SK-MEL-5 (cell line): ENCODE measurements around the gene AKT1. TPM values are rescaled to one million over a fixed set of nuclear protein-coding genes. Genes with fewer than 3 reads are reported as not detected.
"Not testable (repeated sequence)": the region's sequence is repeated elsewhere in the genome, so short reads cannot be mapped to it uniquely, and the experiment has no call there.

ENCODE experiments used
- DNase-seq: peaks from one replicate; pipeline ENCODE4 v3.0.0-alpha.2; 2016; ENCODE audit warnings: low read depth, low spot score
- in situ Hi-C: cut with HindIII; loops from 2 replicates; pipeline ENCODE4 v1.10.0; 2016; ENCODE audit warnings: low sequenced_read_pairs, high pct_unique_total_duplicates, low pct_unique_long_range_greater_than_20kb
- total RNA-seq: library from RNA; depleted of rRNA; stranded (reverse); fragments of >200 nt; shearing (Covaris generic); gene quantifications from 2 replicates; pipeline ENCODE4 v1.2.3, GENCODE V29; 2014

Gene AKT1
- total RNA-seq, 1 experiment from 2014 or later = 119 TPM

DNA sequence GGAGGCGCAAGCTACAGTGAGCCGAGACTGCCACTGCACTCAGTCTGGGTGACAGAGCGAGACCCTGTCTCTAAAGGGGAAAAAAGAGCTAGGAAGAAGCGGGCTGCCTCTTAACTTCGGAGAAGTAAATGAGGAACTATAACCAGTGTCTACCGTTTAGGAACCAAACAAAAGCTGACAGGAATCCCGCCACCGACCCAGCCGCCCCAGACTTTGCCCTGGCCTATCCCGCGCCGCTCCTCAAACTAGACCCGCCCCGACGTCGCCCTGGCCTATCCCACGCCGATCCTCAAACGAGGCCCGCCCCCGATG, 43.2 kb downstream of the AKT1 start:
- DNase-seq = no peak
- in situ Hi-C loops = no loop called here

DNA sequence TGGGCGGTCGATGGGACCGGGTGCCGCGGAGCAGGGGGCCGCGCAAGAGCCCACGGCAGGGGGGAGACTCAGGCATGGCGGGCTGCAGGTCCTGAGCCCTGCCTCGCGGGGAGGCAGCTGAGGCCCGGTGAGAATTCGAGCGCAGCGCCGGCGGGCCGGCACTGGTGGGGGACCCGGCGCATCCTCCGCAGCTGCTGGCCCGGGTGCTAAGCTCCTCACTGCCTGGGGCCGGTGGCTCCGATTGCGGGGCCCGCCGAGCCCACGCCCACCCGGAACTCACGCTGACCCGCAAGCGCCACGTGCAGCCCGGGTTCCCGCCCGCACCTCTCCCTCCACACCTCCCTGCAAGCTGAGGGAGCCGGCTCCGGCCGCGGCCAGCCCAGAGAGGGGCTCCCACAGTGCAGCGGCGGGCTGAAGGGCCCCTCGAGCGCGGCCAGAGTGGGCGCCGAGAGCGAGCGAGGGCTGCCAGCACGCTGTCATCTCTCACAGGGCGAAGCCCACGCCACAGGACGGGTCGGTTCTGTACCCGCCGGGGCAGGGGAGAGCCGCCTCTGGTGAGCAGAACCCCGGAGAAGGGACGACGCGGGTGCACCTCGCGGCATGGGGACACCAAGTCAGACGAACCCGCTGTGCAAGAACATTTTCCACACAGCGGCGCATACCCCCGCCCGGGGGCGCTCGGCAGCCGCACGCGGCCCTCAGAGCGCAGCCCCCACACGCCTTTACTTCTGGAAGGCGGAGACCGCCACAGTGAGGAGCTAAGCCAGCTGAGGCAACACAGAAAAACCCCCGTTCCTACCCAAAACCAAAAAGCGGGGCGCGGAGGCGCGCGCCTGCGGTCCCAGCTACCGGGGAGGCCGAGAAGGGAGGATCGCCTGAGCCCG, 43.8 kb downstream of the AKT1 start:
- in situ Hi-C loops = no loop called here
- DNase-seq = no peak

GRCh38 chr14:104750753-104751057, 44.8 kb downstream of the AKT1 start:
- not testable (repeated sequence) for DNase-seq

DNA sequence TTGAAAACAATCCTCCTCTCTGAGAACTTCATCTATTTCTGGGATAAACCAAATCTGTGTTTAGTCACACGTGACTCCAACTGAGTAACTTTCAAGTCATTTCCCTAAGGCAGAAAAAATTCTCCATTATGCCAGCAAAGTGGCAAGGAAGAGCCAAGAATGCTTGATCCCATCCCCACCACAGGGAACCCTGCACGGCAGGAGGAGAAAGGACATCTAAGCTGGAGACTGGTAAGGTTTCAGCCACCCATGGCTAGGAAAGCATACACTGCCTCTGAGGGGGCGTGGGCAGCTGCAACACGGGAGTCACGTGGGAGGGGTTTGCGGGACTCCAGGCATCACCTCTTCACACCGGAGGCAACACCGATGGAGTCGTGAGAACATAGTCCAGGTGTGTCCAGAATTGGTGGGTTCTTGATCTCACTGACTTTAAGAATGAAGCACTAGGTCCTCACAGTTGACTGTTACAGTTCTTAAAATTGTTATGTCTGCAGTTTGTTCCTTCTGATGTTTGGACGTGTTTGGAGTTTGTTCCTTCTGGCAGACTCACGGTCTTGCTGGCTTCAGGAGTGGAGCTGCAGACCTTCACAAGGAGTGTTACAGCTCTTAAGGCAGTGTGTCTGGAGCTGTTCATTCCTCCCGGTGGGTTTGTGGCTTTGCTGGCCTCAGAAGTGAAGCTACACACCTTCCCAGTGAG, 45.3 kb downstream of the AKT1 start:
- in situ Hi-C loops = no loop called here
- no peak for DNase-seq

More at GRCh38 chr14:104750753-104751057, 44.8 kb downstream of the AKT1 start:
- in situ Hi-C loops = not testable (repeated sequence)

- DNase-seq = peak; percentile 44
- in situ Hi-C loops = no loop called here
These were observed 46.4 kb downstream of the AKT1 start for GRCh38 chr14:104749111-104749649.

GRCh38 chr14:104747876-104748275, 47.7 kb downstream of the AKT1 start:
- in situ Hi-C loops = no loop called here
- no peak for DNase-seq

- no peak for DNase-seq
- in situ Hi-C loops = no loop called here
These were observed 48.5 kb downstream of the AKT1 start for GRCh38 chr14:104746934-104747481.

- DNase-seq = no peak
- in situ Hi-C loops = no loop called here
These were observed 49.4 kb downstream of the AKT1 start for GRCh38 chr14:104746071-104746545.

DNA sequence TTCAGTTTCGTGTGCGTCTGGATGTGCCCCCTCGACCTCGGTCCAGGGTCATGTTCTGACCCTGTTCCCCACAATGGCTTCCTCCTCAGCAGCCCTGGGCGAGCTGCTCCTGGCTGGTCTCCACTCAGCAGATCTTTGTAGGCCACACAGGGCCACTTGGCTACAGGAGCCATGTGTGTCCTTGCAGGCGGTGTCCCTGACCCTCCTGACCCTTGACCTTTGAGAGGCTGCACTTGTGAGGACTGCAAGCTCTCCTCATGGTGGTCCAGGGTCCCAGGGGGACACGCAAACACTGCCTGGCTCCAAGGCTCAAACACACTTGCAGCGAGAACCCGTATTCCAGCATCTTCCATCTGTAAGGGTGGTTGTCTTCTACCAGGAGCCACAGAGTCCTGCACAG, 50.1 kb downstream of the AKT1 start:
- no peak for DNase-seq
- in situ Hi-C loops = no loop called here

GRCh38 chr14:104744484-104744883, 51.1 kb downstream of the AKT1 start:
- DNase-seq = no peak
- in situ Hi-C loops = no loop called here

GRCh38 chr14:104743461-104744380, 51.8 kb downstream of the AKT1 start:
- no peak for DNase-seq

DNA sequence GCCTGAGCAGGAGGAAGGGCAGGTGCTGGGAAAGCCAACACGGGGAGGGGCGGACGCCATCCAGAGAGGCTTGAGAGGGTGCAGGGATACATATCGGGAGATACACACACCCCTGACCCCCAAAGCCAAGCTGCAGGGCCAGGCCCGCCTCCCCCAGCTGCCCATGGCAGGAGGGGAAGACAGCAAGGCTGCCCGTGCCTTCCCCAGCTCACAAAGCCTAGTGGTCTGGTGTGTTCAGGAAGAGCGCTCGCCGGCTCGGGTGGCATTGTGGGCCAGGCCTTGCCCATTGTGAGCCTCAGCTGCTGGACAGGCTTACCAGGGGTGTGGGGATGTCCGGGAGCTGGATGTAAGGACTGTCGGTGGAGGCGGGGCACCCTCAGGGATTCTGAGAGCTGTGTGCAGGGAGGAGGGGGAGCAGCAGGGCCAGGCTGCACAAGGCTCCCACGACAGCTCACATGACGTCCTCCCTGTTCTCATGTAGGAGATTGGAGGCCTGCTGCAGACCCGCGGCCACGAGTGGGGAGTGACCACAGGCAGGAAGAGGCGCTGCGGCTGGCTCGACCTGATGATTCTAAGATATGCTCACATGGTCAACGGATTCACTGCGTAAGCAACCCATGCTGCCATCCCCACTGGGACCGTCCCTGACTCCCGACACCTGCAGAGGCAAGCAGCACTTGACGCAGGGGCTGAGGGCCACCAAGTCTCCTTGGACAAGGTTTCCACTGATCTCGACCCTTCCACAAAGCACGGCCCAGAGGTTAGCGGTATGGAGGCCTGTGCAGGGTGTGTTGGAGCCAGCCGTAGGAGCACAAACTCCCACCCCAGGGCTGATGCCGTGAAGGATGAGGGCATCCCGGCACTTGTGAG, 52.7 kb downstream of the AKT1 start:
- in situ Hi-C loops = no loop called here
- no peak for DNase-seq

More at GRCh38 chr14:104743461-104744380, 51.8 kb downstream of the AKT1 start:
- in situ Hi-C loops = no loop called here

DNA sequence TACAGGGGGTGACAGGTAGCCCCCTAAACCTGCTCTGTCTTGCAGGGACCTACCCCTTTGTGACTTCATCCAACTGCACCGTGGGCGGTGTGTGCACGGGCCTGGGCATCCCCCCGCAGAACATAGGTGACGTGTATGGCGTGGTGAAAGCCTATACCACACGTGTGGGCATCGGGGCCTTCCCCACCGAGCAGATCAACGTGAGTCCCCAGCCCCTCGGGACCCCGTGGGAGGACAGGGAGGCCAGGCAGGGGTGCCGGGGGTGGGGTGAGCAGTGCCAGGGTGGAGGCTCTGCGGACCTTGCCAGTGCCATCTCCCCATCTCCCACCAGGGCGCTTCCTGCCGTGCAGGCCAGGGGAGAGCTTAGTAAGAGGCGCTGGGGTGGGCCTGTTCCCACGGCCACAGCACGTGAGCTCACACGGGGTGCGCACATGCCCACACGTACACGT, 53.7 kb downstream of the AKT1 start:
- DNase-seq = no peak
- in situ Hi-C loops = no loop called here

DNA sequence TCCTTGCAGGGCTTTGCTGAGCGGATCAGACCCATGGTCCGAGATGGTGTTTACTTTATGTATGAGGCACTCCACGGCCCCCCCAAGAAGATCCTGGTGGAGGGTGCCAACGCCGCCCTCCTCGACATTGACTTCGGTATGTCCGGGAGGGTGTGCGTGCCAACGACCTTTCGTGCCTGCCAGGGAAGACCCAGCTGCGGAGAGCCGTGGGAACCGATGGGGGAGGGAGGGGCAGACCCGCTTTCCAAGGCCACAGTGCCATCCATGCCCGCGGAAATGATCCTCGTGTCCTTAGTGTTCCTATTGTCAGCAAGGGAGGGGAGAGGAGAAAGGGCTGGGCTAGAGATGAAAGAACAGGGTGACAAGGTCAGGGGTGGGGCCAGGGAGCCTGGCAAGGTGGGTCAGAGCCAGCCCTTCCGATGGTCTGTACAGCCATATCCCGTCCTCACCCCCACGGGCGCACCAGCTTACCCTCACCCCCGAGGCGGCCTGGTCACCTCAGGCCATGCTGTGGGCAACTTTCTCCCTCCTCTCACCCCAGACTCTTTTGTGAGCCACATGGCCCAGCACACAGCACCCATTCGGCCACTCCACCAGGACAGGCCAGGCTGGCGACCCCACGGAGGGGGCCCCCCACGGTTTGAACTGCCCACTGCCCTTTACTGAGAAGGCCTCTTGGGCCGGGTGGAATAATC, 54.3 kb downstream of the AKT1 start:
- DNase-seq = no peak

DNA sequence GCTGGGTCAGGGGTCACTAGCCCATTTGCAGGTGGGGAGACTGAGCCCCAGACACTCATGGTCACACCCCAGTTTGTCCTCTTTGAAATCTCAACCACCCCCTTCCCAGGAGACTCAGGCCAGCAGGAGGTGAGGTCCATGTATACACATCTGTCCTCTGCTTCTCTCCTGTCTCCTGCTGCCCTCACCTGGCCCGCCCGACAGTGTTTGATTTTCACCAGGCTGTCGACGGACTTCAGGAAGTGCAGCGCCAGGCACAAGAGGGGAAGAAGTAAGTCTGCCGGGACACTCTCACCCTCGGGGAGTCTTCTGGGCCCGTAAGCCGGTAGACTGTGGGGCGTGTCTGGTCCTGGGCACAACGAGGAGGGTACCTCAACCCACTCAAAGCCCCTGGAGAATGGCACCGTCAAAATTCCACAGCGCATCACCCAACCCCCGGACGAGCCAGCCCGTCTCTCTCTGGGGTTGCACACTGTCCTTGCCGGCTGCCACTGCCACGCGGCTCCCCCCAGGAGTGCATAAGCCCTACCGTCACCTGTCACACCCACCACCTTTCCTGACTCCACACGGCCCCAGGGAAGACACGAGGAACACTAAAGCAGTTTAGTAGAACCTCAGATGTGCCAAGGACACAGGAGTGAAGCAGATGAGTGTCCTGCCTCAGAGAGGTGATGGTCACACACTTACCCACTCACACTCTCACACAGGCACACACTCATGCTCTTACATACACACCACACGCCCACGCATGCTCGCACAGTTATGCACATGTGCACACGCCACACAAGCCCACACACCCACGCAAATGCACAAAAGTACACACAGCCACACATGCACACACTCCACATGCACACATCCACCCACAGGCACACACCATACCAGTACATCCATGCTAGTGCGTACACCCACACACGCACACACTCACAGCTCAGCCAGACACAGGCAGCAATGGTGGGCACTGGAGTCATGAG, 55.7 kb downstream of the AKT1 start:
- no peak for DNase-seq
- in situ Hi-C loops = no loop called here

More for the DNA sequence above, 54.3 kb downstream of the AKT1 start:
- in situ Hi-C loops = no loop called here
